ENCODE measurements around the gene PREX1.

GRCh38 chr20:48750941-48751635 is 76.7 kb downstream of the PREX1 start:
- TF ChIP-seq CTCF (IDR thresholded peaks at IDR 0.05) (no peak), EP300 (IDR thresholded peaks at IDR 0.05) (no peak)

Data from ovary (tissue), 3 donors.